SU-DHL-6 (cell line): ENCODE results near the gene LIN7C.

Experiments used
- H2AFZ ChIP-seq: fragments of 200-600 bp; sonication (generic); 2 replicates; pipeline ENCODE4 v1.6.1; 2014; ENCODE audit warnings: low read depth, mild to moderate bottlenecking, moderate library complexity, mixed read lengths, antibody characterized with exemption, low read length; ENCODE audit not compliant: severe bottlenecking
- H3F3A ChIP-seq: fragments of 200-600 bp; shearing (Covaris generic); 2 replicates; pipeline ENCODE4 v1.6.0; 2016; ENCODE audit warnings: antibody characterized with exemption, mild to moderate bottlenecking; ENCODE audit not compliant: insufficient read depth
- H3K27ac ChIP-seq: fragments of 200-600 bp; sonication (generic); 2 replicates; pipeline ENCODE4 v1.5.1; 2016; ENCODE audit warnings: low read depth, mild to moderate bottlenecking, low read length, moderate library complexity, mixed read lengths
- H3K27me3 ChIP-seq: fragments of 200-600 bp; sonication (generic), shearing (Covaris generic); 2 replicates; pipeline ENCODE4 v1.6.0; 2014; ENCODE audit warnings: mild to moderate bottlenecking, low read length
- H3K36me3 ChIP-seq: fragments of 200-600 bp; sonication (generic); 2 replicates; pipeline ENCODE4 v1.6.1; 2014; ENCODE audit warnings: mild to moderate bottlenecking, low read length, mixed read lengths
- H3K4me2 ChIP-seq: fragments of 300-600, 200-600 bp; shearing (Covaris generic), sonication (generic); 2 replicates; pipeline ENCODE4 v1.6.0; 2014; ENCODE audit warnings: low read length, low read depth, mild to moderate bottlenecking; ENCODE audit not compliant: poor library complexity, severe bottlenecking
- H3K4me3 ChIP-seq: fragments of 200-600 bp; sonication (generic); 2 replicates; pipeline ENCODE4 v1.5.1; 2014; ENCODE audit warnings: antibody characterized with exemption, low read length, mild to moderate bottlenecking, mixed read lengths; ENCODE audit not compliant: insufficient read depth, poor library complexity, severe bottlenecking
- H3K79me2 ChIP-seq: fragments of 200-600 bp; sonication (generic); 2 replicates; pipeline ENCODE4 v1.6.1; 2014; ENCODE audit warnings: mild to moderate bottlenecking, low read length, moderate library complexity; ENCODE audit not compliant: insufficient read depth
- H3K9ac ChIP-seq: fragments of 200-600 bp; sonication (generic); 2 replicates; pipeline ENCODE4 v1.7.0; 2014; ENCODE audit warnings: mild to moderate bottlenecking, low read length
- H3K9me2 ChIP-seq: fragments of 200-600 bp; sonication (generic); replicated peaks from 2 replicates; pipeline ENCODE4 v1.6.1; 2014; ENCODE audit warnings: low read length; ENCODE audit not compliant: insufficient read depth
- H3K9me3 ChIP-seq: fragments of 200-600 bp; sonication (generic); 2 replicates; pipeline ENCODE4 v1.6.1; 2014; ENCODE audit warnings: low read length, mixed read lengths; ENCODE audit not compliant: insufficient read depth
- H4K20me1 ChIP-seq: fragments of 200-600 bp; sonication (generic); 2 replicates; pipeline ENCODE4 v1.6.1; 2014; ENCODE audit warnings: low read depth, mild to moderate bottlenecking, antibody characterized with exemption, low read length, moderate library complexity, mixed read lengths
- EZH2phosphoT487 ChIP-seq: fragments of 200-600 bp; sonication (generic), shearing (Covaris generic); conservative IDR thresholded peaks from 2 replicates; pipeline ENCODE4 v1.6.1; 2018; ENCODE audit warnings: mild to moderate bottlenecking, antibody characterized with exemption, low read length, moderate library complexity, mixed read lengths
- TF ChIP-seq, protein P1 (sequence below): fragments of 200-600 bp; sonication (generic); IDR thresholded peaks from one replicate; pipeline ENCODE4 v1.5.1; 2017; ENCODE audit warnings: antibody characterized with exemption, mild to moderate bottlenecking, low read length, moderate library complexity; ENCODE audit not compliant: insufficient read depth, poor library complexity, severe bottlenecking

The LIN7C gene

GRCh38 chr11:27525824-27526516, 19.4 kb upstream of the LIN7C start:
- Histone ChIP-seq H2AFZ (no peak overlapping the region), H3K27me3 (no peaks in the 10 kb centered on the region), H3K27ac (no peak overlapping the region), H3K4me3 (no peak overlapping the region), H3K36me3 (no peaks in the 10 kb centered on the region), H3K9me2 (no peaks in the 10 kb centered on the region), H3K4me2 (no peak overlapping the region), H3K9me3 (no peaks in the 10 kb centered on the region), H4K20me1 (no peaks in the 10 kb centered on the region), H3K9ac (no peak overlapping the region), H3F3A (no peaks in the 10 kb centered on the region), H3K79me2 (no peaks in the 10 kb centered on the region)
- TF ChIP-seq, protein P1, sequence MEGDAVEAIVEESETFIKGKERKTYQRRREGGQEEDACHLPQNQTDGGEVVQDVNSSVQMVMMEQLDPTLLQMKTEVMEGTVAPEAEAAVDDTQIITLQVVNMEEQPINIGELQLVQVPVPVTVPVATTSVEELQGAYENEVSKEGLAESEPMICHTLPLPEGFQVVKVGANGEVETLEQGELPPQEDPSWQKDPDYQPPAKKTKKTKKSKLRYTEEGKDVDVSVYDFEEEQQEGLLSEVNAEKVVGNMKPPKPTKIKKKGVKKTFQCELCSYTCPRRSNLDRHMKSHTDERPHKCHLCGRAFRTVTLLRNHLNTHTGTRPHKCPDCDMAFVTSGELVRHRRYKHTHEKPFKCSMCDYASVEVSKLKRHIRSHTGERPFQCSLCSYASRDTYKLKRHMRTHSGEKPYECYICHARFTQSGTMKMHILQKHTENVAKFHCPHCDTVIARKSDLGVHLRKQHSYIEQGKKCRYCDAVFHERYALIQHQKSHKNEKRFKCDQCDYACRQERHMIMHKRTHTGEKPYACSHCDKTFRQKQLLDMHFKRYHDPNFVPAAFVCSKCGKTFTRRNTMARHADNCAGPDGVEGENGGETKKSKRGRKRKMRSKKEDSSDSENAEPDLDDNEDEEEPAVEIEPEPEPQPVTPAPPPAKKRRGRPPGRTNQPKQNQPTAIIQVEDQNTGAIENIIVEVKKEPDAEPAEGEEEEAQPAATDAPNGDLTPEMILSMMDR, result no peak
- TF ChIP-seq EZH2phosphoT487, result no peak

DNA sequence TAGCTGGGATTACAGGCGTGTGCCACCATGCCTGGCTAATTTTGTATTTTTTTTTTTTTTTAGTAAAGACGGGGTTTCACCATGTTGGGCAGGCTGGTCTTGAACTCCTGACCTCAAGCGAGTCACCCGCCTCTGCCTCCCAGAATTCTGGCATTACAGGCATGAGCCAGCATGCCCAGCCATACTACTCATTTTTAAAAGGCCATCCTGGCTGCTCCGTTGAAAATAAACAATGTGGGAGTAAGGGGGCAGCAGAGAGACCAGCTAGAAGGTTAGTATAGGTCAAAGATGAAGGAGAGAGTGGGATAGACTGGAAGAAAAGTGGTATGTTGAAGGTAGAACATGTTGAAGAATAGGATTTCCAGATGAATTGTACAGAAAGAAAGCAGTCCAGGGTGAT, 17.6 kb upstream of the LIN7C start:
- TF ChIP-seq, protein P1, result no peak
- no peak for TF ChIP-seq EZH2phosphoT487
- Histone ChIP-seq H3K79me2 (no peaks in the 10 kb centered on the region), H3K27ac (no peak overlapping the region)

GRCh38 chr11:27520226-27520625, 13.7 kb upstream of the LIN7C start:
- no peaks in the 10 kb centered on the region for H3K9me3 ChIP-seq
- H3K79me2 ChIP-seq, result no peaks in the 10 kb centered on the region
- TF ChIP-seq, protein P1, result no peak
- TF ChIP-seq EZH2phosphoT487, result no peak
- H3K9me2 ChIP-seq, result no peaks in the 10 kb centered on the region
- H3K36me3 ChIP-seq, result no peaks in the 10 kb centered on the region
- H4K20me1 ChIP-seq, result no peaks in the 10 kb centered on the region
- H3K9ac ChIP-seq, result no peak overlapping the region
- no peaks in the 10 kb centered on the region for H3F3A ChIP-seq
- no peak overlapping the region for H3K4me3 ChIP-seq
- H3K4me2 ChIP-seq, result no peak overlapping the region
- no peaks in the 10 kb centered on the region for H3K27me3 ChIP-seq
- H3K27ac ChIP-seq, result no peak overlapping the region
- H2AFZ ChIP-seq, result no peak overlapping the region

More for the DNA sequence above, 17.6 kb upstream of the LIN7C start:
- no peak overlapping the region for H3K9ac ChIP-seq
- H3K4me2 ChIP-seq, result no peak overlapping the region
- H3K27me3 ChIP-seq, result no peaks in the 10 kb centered on the region
- H3K9me3 ChIP-seq, result no peaks in the 10 kb centered on the region
- H3F3A ChIP-seq, result no peaks in the 10 kb centered on the region
- no peak overlapping the region for H3K4me3 ChIP-seq
- no peaks in the 10 kb centered on the region for H3K36me3 ChIP-seq
- H3K9me2 ChIP-seq, result no peaks in the 10 kb centered on the region
- no peak overlapping the region for H2AFZ ChIP-seq
- no peaks in the 10 kb centered on the region for H4K20me1 ChIP-seq
